Lung (tissue), 12 donors: ENCODE results near the gene SND1. TPM values are rescaled to one million over a fixed set of nuclear protein-coding genes. Genes with fewer than 3 reads are reported as not detected.

Source experiments
- ATAC-seq: fragments of 200-7000 bp; cut with Tn5 transposase; one replicate; pipeline ENCODE4 v1.9.1; 2020; ENCODE audit warnings: moderate number of reproducible peaks; ENCODE audit not compliant: insufficient read depth, low FRiP score
- DNase-seq, 3 donors: peaks; one replicate each; pipeline ENCODE4 v3.0.0-alpha.2; 2013 to 2017
- H3K27ac ChIP-seq, 2 donors: one replicate each; pipeline ENCODE4 v1.5.1; 2013; ENCODE audit warnings: mild to moderate bottlenecking in 2 of 2, moderate library complexity in 2 of 2, control low read depth in 1 of 2, inconsistent platforms in 1 of 2, low read depth in 1 of 2, low read length in 1 of 2
- H3K27me3 ChIP-seq, 3 donors: one replicate each; pipeline ENCODE4 v1.5.1; 2013; ENCODE audit warnings: low read length in 2 of 3; ENCODE audit not compliant: control insufficient read depth in 3 of 3, insufficient read depth in 3 of 3
- H3K36me3 ChIP-seq, 4 donors: one replicate each; pipeline ENCODE4 v1.5.1; 2013; ENCODE audit warnings: low read length in 4 of 4, mild to moderate bottlenecking in 1 of 4, moderate library complexity in 1 of 4; ENCODE audit not compliant: control insufficient read depth in 4 of 4, insufficient read depth in 4 of 4
- H3K4me1 ChIP-seq, 5 donors: one replicate each; pipeline ENCODE4 v1.5.1; 2013; ENCODE audit warnings: low read length in 5 of 5, mild to moderate bottlenecking in 2 of 5, moderate library complexity in 1 of 5; ENCODE audit not compliant: control insufficient read depth in 5 of 5, insufficient read depth in 5 of 5
- H3K4me3 ChIP-seq: one replicate; pipeline ENCODE4 v1.5.1; 2013; ENCODE audit warnings: mild to moderate bottlenecking, control low read depth, moderate library complexity
- H3K9ac ChIP-seq, 2 donors: one replicate each; pipeline ENCODE4 v1.5.1; 2013; ENCODE audit warnings: low read length in 2 of 2, control low read depth in 1 of 2; ENCODE audit not compliant: insufficient read depth in 1 of 2
- H3K9me3 ChIP-seq, 4 donors: one replicate each; pipeline ENCODE4 v1.5.1; 2013; ENCODE audit warnings: low read length in 3 of 4, mild to moderate bottlenecking in 1 of 4, moderate library complexity in 1 of 4; ENCODE audit not compliant: control insufficient read depth in 4 of 4, insufficient read depth in 3 of 4
- CTCF ChIP-seq: IDR thresholded peaks from 2 replicates; pipeline ENCODE4 v1.5.1; 2012; ENCODE audit warnings: mild to moderate bottlenecking; ENCODE audit errors: control extremely low read depth, extremely low read depth
- WGBS, 2 donors: extraction: QIAGEN DNeasy Blood & Tissue Kit; methylation state at CpG; one replicate each; pipeline ENCODE4 v1.1.7; 2013; 5-methylcytosine and 5-hydroxymethylcytosine counted together
- polyA plus RNA-seq, 2 donors: library from polyadenylated mRNA; stranded (reverse); fragments of 200-250 nt; gene quantifications; one replicate each; pipeline ENCODE4 v1.2.1, GENCODE V29; 2013
- total RNA-seq, 2 donors: library from RNA; depleted of rRNA in 1 of 2; stranded (reverse); fragments of >200 nt in 1 of 2; gene quantifications; one replicate each; pipeline ENCODE4 v1.2.1, GENCODE V29; 2014 to 2021
- donor health status: control.
- donor health status: control.
- donor health status: Bipolar disorder and iron deficiency.
- donor health status: healthy.
- donor health status: DM: yes; HTN: yes; CAD: no.

The SND1 gene
- total and polyA plus RNA-seq, 4 donors = 94.5 to 210 (median 137) TPM

GRCh38 chr7:128124786-128125185 lies 472.8 kb downstream of the SND1 start:
- Histone ChIP-seq H3K9ac (no peak overlapping the region), H3K9me3 (no peaks in the 10 kb centered on the region), H3K36me3 (no peaks in the 10 kb centered on the region), H3K27ac (no peak overlapping the region), H3K4me1 (peaks cover 0 to 4% (median 0%) of the 10 kb centered on the region in 5 donors), H3K27me3 (peaks cover 0 to 16% (median 8%) of the 10 kb centered on the region in 3 donors), H3K4me3 (no peak overlapping the region)
- WGBS, 2 donors = 37 to 40% methylated on average over 4 of the region's 4 CpGs
- ATAC-seq (no peak), DNase-seq (no peak)
- TF ChIP-seq CTCF = no peak

DNA sequence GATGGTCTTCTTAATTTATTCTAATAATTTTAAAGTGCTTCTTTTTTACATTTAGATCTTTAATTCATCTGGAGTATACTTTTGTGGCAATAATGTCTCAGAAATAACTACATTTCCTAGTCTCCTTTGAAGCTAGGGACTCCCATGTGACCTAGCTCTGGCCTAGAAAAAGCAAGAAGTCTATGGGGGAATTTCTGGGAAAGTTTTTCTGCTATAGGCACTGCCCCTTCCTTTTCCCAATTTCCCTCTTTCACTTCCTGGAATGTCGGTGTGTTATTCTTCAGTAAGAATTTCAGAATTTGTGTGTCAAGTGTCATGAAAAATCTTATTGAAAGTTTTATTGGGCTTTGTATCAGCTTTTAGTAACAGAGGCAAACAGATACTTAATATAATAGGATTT lies 473.8 kb downstream of the SND1 start:
- Histone ChIP-seq H3K4me1 (peaks cover 0 to 4% (median 0%) of the 10 kb centered on the region in 5 donors), H3K9me3 (no peaks in the 10 kb centered on the region), H3K4me3 (no peak overlapping the region), H3K36me3 (no peaks in the 10 kb centered on the region), H3K27me3 (peaks cover 0 to 17% (median 16%) of the 10 kb centered on the region in 3 donors), H3K9ac (no peak overlapping the region), H3K27ac (no peak overlapping the region)
- ATAC-seq (no peak), DNase-seq (no peak)
- no peak for TF ChIP-seq CTCF
- 10 to 27% methylated on average over 1 of the region's 1 CpG for WGBS, 2 donors

- TF ChIP-seq CTCF = no peak
- Histone ChIP-seq H3K27ac (no peak overlapping the region), H3K27me3 (peaks cover 0 to 37% (median 34%) of the 10 kb centered on the region in 3 donors), H3K4me1 (no peaks in the 10 kb centered on the region), H3K9me3 (no peaks in the 10 kb centered on the region), H3K36me3 (no peaks in the 10 kb centered on the region), H3K9ac (no peak overlapping the region), H3K4me3 (no peak overlapping the region)
- DNase-seq = no peak
- 87 to 93% methylated on average over 3 of the region's 3 CpGs for WGBS, 2 donors
- ATAC-seq = no peak
Observed at GRCh38 chr7:128128401-128128800, 476.4 kb downstream of the SND1 start.

DNA sequence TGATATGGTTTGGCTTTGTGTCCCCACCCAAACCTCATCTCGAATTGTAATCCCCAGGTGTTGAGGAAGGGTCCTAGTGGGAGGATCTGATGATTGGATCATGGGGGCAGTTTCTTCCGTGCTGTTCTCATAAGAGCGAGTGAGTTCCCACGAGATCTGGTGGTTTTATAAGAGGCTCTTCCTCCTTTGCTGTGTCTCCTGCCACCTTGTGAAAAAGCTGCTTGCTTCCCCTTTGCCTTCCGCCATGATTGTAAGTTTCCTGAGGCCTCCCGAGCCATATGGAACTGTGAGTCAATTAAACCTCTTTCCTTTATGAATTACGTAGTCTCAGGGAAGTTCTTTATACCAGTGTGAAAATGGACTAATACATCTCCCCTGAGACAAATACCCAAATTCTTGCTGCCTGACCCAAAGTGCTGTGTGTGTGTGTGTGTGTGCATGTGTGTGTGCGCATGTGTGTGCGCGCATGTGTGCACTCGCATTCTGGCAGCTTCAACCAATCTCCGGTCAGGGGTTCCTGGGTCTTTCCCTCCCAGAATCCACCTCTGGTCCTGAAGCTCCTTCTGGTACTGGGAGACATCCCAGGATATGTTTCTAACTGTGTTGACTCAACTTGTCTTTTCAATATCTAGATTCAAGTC lies 477.4 kb downstream of the SND1 start:
- H3K4me3 ChIP-seq = no peak overlapping the region

More for the DNA sequence above, 477.4 kb downstream of the SND1 start:
- H3K27me3 ChIP-seq = peaks cover 0 to 45% (median 43%) of the 10 kb centered on the region in 3 donors
- WGBS, 2 donors = 62 to 81% methylated on average over 12 of the region's 12 CpGs
- no peak overlapping the region for H3K27ac ChIP-seq
- H3K9ac ChIP-seq = no peak overlapping the region
- H3K4me1 ChIP-seq = no peaks in the 10 kb centered on the region
- no peak for DNase-seq
- no peak for ATAC-seq
- H3K9me3 ChIP-seq = no peaks in the 10 kb centered on the region
- no peak for TF ChIP-seq CTCF
- H3K36me3 ChIP-seq = no peaks in the 10 kb centered on the region
